GM21717 (cell line): ENCODE measurements around the gene NRN1L.

Experiments used
- ATAC-seq: cut with Tn5 transposase; IDR thresholded peaks from one replicate; pipeline ENCODE4 v1.9.1; 2021; ENCODE audit warnings: mild to moderate bottlenecking, moderate library complexity; ENCODE audit not compliant: unreplicated experiment

The NRN1L gene

GRCh38 chr16:67915831-67916723 lies 31.4 kb downstream of the NRN1L start:
- ATAC-seq = no peak

GRCh38 chr16:67917140-67917851 lies 32.6 kb downstream of the NRN1L start:
- ATAC-seq = no peak

GRCh38 chr16:67917852-67918236 lies 33.2 kb downstream of the NRN1L start:
- ATAC-seq = no peak

- no peak for ATAC-seq
Observed at GRCh38 chr16:67919622-67920221, 35.0 kb downstream of the NRN1L start.

- no peak for ATAC-seq
Observed at GRCh38 chr16:67922221-67922620, 37.5 kb downstream of the NRN1L start.

- ATAC-seq = no peak
Observed at GRCh38 chr16:67922740-67923139, 38.1 kb downstream of the NRN1L start.

GRCh38 chr16:67923414-67924116 lies 38.9 kb downstream of the NRN1L start:
- no peak for ATAC-seq

- no peak for ATAC-seq
Observed at GRCh38 chr16:67924140-67924906, 39.6 kb downstream of the NRN1L start.

- ATAC-seq = no peak
Observed at GRCh38 chr16:67926181-67926750, 41.6 kb downstream of the NRN1L start.

GRCh38 chr16:67927131-67927941 lies 42.7 kb downstream of the NRN1L start:
- no peak for ATAC-seq

- ATAC-seq = no peak
Observed at GRCh38 chr16:67928147-67928546, 43.5 kb downstream of the NRN1L start.

GRCh38 chr16:67928561-67929364 lies 44.1 kb downstream of the NRN1L start:
- no peak for ATAC-seq

GRCh38 chr16:67930191-67930590 lies 45.5 kb downstream of the NRN1L start:
- ATAC-seq = no peak

- ATAC-seq = no peak
Observed at GRCh38 chr16:67930678-67931211, 46.1 kb downstream of the NRN1L start.

GRCh38 chr16:67931712-67932461 lies 47.2 kb downstream of the NRN1L start, which contains the start of gene CTRL:
TSS of gene CTRL (minus strand) at chr16:67931862. CDS start at chr16:67931852, 10 bp downstream.
- ATAC-seq = no peak

- no peak for ATAC-seq
Observed at GRCh38 chr16:67932462-67932840, 47.8 kb downstream of the NRN1L start.

- ATAC-seq = no peak
Observed at GRCh38 chr16:67933805-67934204, 49.1 kb downstream of the NRN1L start.
